Mammary epithelial cell (primary cell): ENCODE results near the gene HSFX1.
"Not testable (repeated sequence)": the region's sequence is repeated elsewhere in the genome, so short reads cannot be mapped to it uniquely, and the experiment has no call there.

Experiments
- CTCF ChIP-seq, 2 donors: IDR thresholded peaks in 1 of 2; conservative IDR thresholded peaks in 1 of 2; 2 replicates each; pipeline ENCODE4 v1.5.1; 2011 to 2012; ENCODE audit warnings: inconsistent platforms in 2 of 2, low read length in 2 of 2, mild to moderate bottlenecking in 2 of 2, control low read depth in 1 of 2, low read depth in 1 of 2; ENCODE audit not compliant: insufficient read depth in 1 of 2; ENCODE audit errors: extremely low read depth in 1 of 2
- EZH2 ChIP-seq: IDR thresholded peaks from 2 replicates; pipeline ENCODE4 v1.6.1; 2012; ENCODE audit warnings: low read length, inconsistent platforms, borderline replicate concordance

GRCh38 chrX:149777999-149778398 is 4.1 kb downstream of the HSFX1 start:
- not testable (repeated sequence) for TF ChIP-seq CTCF (conservative IDR thresholded peaks at IDR 0.05 in 1 of 2, IDR thresholded peaks at IDR 0.05 in 1 of 2; ENCODE audit: extremely low read depth in 1 of 2, insufficient read depth in 1 of 2, low read depth in 1 of 2, low read length in 2 of 2); EZH2
